HG03060 (cell line): ENCODE results near the gene CYTH1.
"Not testable (repeated sequence)": the region's sequence is repeated elsewhere in the genome, so short reads cannot be mapped to it uniquely, and the experiment has no call there.

ENCODE experiments used
- ATAC-seq: cut with Tn5 transposase; IDR thresholded peaks from one replicate; pipeline ENCODE4 v1.9.1; 2021; ENCODE audit warnings: low read depth, moderate number of reproducible peaks; ENCODE audit not compliant: unreplicated experiment

CYTH1 gene

DNA sequence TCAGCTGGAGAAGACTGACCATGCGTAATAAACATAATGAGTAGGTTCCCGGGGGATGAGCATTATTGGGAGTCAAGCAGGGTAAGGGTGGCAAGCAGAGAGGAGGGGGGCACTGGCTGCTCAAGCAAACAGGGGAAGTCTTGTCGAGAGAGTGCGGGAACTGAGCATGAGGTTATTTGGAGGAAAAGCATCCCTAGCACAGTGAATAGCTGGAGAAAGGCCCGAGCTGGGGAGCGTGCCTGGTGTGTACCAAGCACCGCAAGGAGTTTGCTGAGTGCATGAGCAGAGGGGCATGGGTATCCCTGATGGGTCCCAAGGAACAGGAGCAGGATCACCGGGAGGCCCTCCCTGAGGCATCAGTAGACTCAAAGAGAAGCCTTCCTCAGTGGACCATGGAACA is 17.2 kb downstream of the CYTH1 start:
- ATAC-seq, result no peak

- ATAC-seq, result no peak
Measured at GRCh38 chr17:78763561-78763960, 18.5 kb downstream of the CYTH1 start.

- no peak for ATAC-seq
Measured at GRCh38 chr17:78761789-78762406, 20.2 kb downstream of the CYTH1 start.

DNA sequence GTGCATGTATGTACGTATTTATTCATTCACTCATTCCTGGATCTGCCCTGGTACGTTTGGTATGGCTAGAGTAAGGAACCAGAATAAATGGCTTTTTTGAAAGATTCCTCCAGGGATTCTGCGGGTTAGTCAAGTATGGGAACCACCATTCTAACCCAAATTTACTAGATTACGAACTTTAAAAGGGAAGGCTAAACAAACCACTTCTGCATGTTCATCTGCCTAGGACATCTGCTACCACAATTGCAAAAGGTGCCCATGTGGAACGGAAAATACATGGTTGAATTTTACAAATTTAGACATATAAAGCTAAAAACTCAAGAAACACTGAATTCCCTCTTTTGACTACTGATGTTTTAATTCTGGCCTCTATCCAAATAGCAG is 22.1 kb downstream of the CYTH1 start:
- ATAC-seq, result no peak

DNA sequence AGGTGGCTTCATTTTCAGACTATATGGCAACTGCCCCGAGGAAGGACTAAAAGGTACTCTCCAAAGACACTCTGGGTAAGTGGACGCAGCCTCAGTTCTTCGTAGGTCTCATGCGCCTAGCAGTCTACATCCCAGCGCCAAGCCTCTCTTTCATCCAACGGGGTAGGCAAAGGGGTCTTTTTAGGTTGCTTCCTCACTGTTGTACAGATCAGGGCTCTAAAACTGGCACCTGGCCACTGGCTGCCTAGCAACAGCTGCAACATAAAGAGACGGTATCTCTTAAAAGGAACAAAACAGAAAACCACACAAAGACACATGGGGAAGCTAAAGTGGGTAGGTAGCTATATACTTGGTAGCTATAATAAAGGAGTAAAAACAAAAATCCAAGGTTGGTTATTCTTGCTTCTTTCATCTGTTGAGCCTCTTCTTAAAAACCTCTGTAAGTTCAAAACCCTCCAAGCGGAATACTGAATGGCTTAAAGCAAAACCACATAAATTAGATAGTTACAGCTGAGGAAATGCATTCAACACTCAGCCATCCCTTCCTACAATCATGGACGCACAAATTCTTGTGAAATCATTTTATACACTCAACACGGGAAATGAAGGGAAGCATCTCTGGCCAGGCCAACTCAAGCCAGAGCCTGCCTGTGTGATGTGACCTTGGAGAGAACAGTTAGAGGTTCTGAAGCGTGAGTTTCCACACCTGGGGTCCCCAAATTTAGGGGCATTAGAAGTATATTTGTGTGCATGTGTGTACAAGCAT is 22.7 kb downstream of the CYTH1 start:
- no peak for ATAC-seq

- no peak for ATAC-seq
Measured at GRCh38 chr17:78753316-78754250, 28.5 kb downstream of the CYTH1 start.

- no peak for ATAC-seq
Measured at GRCh38 chr17:78751447-78752161, 30.5 kb downstream of the CYTH1 start.

DNA sequence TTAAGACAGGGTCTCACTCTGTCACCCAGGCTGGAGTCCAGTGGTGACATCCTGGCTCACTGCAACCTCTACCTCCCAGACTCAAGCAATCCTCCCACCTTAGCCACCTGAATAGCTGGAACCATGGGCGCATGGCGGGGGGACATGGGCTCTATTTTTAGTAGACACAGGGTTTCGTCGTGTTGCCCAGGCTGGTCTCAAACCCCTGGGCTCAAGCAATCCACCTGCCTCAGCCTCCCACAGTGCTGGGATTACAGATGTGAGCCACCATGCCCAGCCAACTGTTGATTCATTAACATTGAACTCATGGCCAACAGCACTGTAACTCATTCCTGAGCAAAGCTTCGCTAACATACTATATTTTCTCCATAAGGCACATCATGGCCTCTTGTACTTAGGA is 31.1 kb downstream of the CYTH1 start:
- not testable (repeated sequence) for ATAC-seq

DNA sequence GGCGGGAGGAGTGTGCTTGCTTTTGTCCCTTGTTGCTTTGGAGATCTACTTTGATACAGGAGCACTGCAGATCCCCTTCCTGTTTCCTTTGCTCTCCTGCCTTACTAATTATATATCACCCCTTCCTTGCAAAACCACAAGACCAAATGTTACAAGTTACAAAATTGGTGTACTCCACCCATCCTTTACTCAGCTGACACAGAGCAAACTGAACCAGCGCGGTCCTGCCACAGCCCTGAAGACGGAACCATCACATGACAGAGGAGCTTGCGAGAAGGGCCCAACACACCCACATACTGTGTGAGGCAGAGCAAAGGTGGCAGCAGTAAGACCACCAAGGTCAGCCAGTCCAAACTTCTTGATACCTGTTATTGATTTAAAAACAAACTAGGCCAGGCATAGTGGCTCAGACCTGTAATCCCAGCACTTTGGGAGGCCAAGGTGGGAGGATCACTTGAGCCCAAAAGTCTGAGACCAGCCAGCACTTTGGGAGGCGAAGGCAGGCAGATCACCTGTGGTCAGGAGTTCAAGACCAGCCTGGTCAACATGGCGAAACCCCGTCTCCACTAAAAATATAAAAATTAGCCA is 33.2 kb downstream of the CYTH1 start:
- ATAC-seq, result no peak

- peak; percentile 31 for ATAC-seq
Measured at GRCh38 chr17:78748048-78748729, 33.9 kb downstream of the CYTH1 start.

- ATAC-seq, result no peak
Measured at GRCh38 chr17:78747488-78747887, 34.6 kb downstream of the CYTH1 start.

DNA sequence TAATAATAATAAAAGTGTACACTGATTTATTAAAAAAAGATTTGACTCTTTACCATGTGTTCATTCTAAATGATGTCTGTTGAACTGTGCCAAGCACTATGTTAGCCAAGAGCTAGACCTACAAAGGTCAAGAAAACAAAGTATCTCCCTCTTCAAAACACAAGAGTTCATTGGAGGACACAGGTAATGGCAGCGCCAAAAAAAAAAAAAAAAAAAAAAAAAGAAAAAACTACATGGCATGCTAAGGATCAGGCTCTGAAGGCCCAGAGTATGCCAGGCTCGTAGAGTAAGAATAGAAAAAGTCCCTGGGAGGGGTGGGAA is 35.2 kb downstream of the CYTH1 start:
- no peak for ATAC-seq

GRCh38 chr17:78746263-78746948 is 35.7 kb downstream of the CYTH1 start:
- ATAC-seq, result no peak

GRCh38 chr17:78745407-78746088 is 36.5 kb downstream of the CYTH1 start:
- no peak for ATAC-seq

DNA sequence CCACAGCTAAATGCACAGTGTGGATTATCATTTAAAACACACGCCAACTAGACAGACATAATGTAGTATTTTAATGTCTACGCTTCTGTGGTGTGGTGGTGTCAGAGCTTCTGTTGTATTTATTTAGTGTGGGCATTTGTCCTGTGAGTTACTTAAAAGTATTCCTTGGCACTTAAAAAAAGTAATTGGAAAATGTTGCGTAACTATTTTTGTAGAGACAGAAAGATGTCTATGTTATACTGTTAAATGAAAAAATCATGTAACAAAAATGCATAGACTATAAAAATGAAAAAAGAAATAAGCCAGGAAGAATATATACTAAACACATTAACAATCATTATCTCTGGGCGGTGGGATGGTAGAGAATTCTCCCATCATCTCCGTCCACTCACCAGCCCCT is 39.2 kb downstream of the CYTH1 start:
- ATAC-seq, result no peak

- ATAC-seq, result no peak
Measured at GRCh38 chr17:78741644-78742284, 40.3 kb downstream of the CYTH1 start.

GRCh38 chr17:78739331-78739931 is 42.6 kb downstream of the CYTH1 start:
- no peak for ATAC-seq

GRCh38 chr17:78738698-78739097 is 43.4 kb downstream of the CYTH1 start:
- ATAC-seq, result no peak
